ENCODE results near the gene TMEM9B.

DNA sequence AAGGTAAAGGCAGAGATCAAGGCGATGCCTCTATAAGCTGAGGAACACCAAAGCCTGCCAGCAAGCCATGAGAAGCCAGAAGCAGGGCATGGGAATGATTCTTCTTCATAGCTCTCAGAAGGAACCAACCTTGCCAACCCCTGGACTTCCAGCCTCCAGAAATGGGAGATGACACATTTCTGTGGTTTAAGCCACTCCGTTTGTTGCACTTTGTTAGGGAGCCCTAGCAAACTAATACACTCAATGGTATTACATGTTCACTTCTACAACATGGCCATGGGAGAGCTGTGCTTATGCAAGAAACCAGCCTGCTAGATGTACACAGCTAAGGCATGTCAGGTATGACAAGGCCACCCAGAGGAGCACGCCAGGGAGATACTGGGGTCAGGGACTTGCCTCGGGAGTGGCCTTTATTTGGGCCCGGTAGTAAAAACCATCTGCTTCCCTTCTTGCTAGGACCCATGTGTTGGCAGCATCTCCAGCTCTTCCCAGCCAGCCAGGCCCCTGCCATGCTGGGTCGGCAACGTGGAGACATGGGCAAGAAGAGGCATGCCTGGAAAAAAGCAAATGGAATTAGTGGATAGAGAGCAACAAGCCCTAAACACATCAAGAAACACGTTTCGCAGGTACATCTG is 35.1 kb downstream of the TMEM9B start:
- TF ChIP-seq POLR2A (IDR thresholded peaks at IDR 0.05; ENCODE audit: low read length) (no peak), GATA1 (IDR thresholded peaks at IDR 0.05; ENCODE audit: low read depth, low read length) (no peak)

Data from erythroblast (primary cell).